Stimulated activated naive CD8-positive, alpha-beta T cell treated with anti-CD3 and anti-CD28 coated beads, Interleukin-15, amount 100 ng/mL, for 72 hours (primary cell): ENCODE data around the gene FZD10.

ENCODE experiments used
- ATAC-seq: fragments of 150-1000 bp; cut with Tn5 transposase; 2 replicates; pipeline ENCODE4 v1.10.0; 2021; ENCODE audit warnings: mild to moderate bottlenecking, moderate library complexity
- DNase-seq, 2 donors: peaks; one replicate each; pipeline ENCODE4 v3.0.0; 2021 to 2022
- H3K27ac Mint-ChIP-seq, 2 donors: one replicate each; pipeline ENCODE4 v1.8.0; 2022; ENCODE audit warnings: mild to moderate bottlenecking in 2 of 2, mixed read lengths in 2 of 2, moderate library complexity in 2 of 2
- H3K27me3 Mint-ChIP-seq: one replicate; pipeline ENCODE4 v1.8.0; 2022; ENCODE audit warnings: mixed read lengths
- H3K4me1 Mint-ChIP-seq: one replicate; pipeline ENCODE4 v1.8.0; 2022; ENCODE audit warnings: mild to moderate bottlenecking, mixed read lengths
- H3K4me3 Mint-ChIP-seq, 2 donors: one replicate each; pipeline ENCODE4 v1.8.0; 2022; ENCODE audit warnings: mild to moderate bottlenecking in 2 of 2, mixed read lengths in 2 of 2, moderate library complexity in 1 of 2
- H3K9me3 Mint-ChIP-seq, 2 donors: one replicate each; pipeline ENCODE4 v1.8.0; 2022; ENCODE audit warnings: mixed read lengths in 2 of 2

FZD10 gene

DNA sequence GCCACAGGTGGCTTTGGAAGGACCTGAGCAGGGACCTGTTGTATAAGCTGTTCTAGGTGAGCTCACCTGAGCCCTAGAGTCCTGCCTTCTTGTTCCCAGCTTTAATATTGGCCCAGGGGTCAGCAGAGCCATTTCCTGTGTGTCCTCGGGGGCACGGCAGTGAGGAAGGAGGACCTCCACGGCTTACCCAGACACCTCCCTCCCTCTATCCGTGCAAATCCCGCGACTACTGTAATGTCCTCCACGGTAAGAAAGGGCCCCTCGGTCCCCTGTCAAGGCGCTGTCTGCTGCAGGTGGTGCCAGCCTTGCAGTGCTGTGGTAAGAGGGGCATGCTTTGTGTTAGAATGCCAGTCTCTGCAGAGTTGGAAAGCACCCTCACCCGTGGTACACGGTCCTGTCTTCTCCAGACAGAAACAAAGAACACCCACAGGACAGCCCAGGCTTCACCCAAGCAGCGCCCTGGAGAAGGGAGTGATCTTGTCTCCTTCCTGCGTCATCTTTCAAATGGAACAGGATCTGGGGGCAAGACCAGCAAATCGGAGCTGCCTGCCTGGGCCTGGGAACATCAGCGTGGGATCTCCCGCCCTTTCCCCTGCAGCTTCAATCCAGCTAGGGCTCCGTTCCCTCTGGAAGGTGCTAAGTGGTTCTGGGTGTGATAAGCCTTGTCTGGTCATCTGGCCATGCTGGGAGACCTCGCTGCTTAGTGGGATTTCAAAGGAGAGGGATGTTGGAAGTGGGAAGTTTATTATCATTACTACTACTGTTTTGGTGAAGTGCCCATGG is 20.2 kb upstream of the FZD10 start:
- Mint-ChIP-seq H3K4me1 (no peaks in the 10 kb centered on the region), H3K9me3 (no peaks in the 10 kb centered on the region), H3K27me3 (peaks cover 30% of the 10 kb centered on the region), H3K4me3 (no peak overlapping the region), H3K27ac (no peak overlapping the region)
- DNase-seq (no peak), ATAC-seq (no peak)

DNA sequence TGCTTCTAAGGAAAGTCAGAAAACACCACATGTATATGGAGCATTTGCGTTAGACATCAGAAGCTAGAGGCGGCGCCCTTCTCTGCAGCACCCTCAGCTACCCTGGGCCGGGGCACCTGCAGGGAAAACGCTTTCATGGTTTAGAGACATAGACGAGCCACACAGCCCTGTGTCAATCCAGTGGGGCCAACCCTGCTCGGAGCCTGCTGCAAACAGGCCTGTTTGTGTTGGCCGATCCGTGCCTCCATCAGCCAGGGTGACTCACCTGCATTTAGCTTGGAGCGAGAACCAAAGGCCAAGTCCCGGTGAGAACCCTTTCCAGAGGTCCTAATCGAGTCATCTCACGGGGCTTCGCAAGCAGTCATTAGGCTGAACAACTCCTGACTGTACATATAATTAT is 19.5 kb upstream of the FZD10 start:
- H3K27me3 Mint-ChIP-seq: peaks cover 23% of the 10 kb centered on the region
- no peak for ATAC-seq
- H3K9me3 Mint-ChIP-seq: no peaks in the 10 kb centered on the region
- no peak overlapping the region for H3K27ac Mint-ChIP-seq
- no peak overlapping the region for H3K4me3 Mint-ChIP-seq
- DNase-seq: no peak
- no peaks in the 10 kb centered on the region for H3K4me1 Mint-ChIP-seq

DNA sequence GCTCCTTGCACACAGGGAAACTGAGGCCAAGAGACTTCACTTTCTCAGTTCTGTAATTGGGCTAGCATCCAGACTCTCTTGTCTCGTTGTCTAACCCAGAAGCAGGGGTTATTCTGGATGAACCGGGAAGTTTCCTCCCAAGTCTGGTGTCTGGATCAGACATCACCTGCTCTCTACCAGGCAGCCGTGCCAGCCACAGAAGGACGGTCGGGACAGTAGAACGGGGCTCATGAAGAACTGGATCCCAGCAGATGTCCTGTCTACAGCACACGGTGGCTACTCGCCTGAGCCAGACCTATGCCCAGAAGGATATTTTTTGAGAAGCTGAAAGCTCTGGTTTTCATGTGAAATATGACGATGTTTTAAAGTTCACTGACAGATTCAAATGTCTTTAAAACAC is 19.1 kb upstream of the FZD10 start:
- DNase-seq (no peak), ATAC-seq (no peak)
- Mint-ChIP-seq H3K27ac (no peak overlapping the region), H3K9me3 (no peaks in the 10 kb centered on the region), H3K4me1 (no peaks in the 10 kb centered on the region), H3K4me3 (no peak overlapping the region), H3K27me3 (peaks cover 22% of the 10 kb centered on the region)

DNA sequence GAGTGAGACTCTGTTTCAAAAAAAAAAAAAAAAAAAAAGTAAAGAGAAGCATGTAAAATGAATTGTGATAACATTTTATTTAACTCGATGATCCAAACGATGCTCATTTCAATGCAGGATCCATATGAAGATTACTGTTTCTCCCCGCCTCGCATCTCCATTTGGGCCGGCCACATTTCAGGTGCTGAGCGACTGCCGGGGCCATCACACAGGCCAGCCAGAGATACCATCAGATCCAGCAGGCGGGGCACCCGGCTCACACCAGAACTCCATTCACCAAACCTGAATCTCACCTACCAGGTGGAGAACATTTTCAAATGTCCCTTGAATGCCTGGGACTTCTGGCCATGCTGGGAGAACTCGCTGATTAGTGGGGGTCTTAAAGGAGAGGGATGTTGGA is 18.0 kb upstream of the FZD10 start:
- no peak overlapping the region for H3K27ac Mint-ChIP-seq
- H3K4me3 Mint-ChIP-seq: no peak overlapping the region
- H3K27me3 Mint-ChIP-seq: peaks cover 22% of the 10 kb centered on the region
- H3K9me3 Mint-ChIP-seq: no peaks in the 10 kb centered on the region
- no peaks in the 10 kb centered on the region for H3K4me1 Mint-ChIP-seq
- DNase-seq (no peak), ATAC-seq (no peak)

DNA sequence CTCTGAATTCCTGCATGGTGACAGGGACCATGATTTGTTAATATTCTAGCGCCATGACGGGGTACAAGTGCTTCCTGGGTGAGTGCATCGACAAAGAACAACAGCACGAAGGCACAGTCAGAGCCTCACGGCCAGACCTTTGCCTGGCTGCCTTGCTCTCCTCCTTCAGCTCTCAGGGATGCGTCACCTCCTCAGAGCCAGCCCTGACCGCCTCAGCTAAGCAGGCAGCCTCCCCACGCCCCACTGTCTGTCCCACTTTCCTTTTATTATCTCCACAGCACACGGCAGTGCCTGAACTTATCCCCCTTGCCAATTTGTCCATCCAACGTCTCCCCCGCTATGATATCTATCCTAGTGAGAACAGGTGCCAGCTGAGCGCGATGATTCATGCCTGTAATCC is 16.5 kb upstream of the FZD10 start:
- H3K27ac Mint-ChIP-seq: no peak overlapping the region
- H3K4me3 Mint-ChIP-seq: no peak overlapping the region
- no peak for DNase-seq
- peaks cover 22% of the 10 kb centered on the region for H3K27me3 Mint-ChIP-seq
- H3K4me1 Mint-ChIP-seq: no peaks in the 10 kb centered on the region
- no peak for ATAC-seq
- no peaks in the 10 kb centered on the region for H3K9me3 Mint-ChIP-seq

DNA sequence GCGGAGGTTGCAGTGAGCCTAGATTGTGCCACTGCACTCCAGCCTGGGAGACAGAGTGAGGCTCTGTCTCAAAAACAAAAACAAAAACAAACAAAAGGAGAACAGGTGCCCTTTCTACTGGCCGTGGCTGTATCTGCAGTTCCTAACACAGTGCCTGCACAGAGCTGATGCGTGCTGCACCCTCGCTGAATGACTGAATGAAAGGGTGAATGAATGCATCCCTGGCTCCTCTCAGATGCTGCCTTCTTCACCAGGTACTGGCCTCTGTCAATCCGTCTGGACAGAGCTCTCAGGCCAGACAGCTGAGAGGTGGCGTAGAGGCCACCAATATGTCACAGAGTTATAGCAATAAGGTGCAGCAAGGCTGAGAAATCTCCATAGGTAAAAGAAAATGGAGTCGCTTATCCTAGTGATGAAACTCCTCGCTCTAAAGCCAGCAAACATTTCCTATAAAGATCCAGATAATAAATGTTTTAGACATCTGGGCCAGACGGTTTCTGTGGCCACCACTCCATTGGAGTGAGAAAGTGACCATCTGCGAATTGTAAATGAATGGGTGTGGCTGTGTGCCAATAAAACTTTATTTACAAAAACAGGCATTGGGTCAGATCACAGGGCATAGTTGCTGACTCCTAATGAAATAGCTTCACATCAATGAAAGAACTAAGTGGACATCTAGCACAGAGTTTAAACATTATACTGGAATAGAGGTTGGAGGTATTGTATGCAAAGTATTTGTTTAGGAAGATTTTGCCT is 15.9 kb upstream of the FZD10 start:
- no peaks in the 10 kb centered on the region for H3K4me1 Mint-ChIP-seq
- H3K4me3 Mint-ChIP-seq: no peak overlapping the region
- no peak for ATAC-seq
- H3K27ac Mint-ChIP-seq: no peak overlapping the region
- H3K27me3 Mint-ChIP-seq: peaks cover 23% of the 10 kb centered on the region
- DNase-seq: no peak
- no peaks in the 10 kb centered on the region for H3K9me3 Mint-ChIP-seq

DNA sequence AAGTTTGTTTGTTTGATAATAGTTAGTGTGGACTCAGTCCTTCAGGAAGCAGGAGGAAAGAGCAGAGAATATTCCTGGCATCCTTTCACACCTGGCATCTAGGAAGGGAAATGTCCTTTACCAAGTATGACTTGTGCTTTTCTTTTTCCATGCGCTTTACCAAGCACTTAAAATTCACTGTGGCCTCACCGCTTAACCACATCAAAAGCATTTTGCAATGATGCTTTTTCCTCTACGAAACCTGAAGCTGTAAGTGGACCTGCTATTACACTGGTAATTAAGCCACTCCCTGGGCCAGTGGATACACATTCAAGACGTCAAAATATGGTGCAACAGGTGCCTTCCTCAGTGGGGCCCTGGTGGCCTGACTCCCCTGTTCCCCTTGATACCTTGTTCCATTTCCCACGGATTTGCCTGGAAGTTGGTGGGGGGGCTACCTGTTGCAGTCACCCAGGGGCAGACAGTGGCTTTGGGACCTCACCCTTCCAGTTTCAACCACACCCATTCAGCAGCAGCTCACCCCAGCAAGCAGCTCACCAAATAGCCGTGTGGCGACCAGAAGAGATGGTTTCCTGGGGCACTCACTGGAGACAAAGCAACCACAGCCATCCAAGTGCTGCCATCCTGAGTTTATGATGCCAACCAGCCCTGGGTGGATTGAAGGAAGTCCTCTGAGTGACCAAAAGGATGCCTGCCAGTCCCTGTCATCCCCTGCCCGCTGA is 14.2 kb upstream of the FZD10 start:
- no peak for ATAC-seq
- no peak overlapping the region for H3K27ac Mint-ChIP-seq
- peaks cover 17% of the 10 kb centered on the region for H3K27me3 Mint-ChIP-seq
- H3K4me3 Mint-ChIP-seq: no peak overlapping the region
- DNase-seq: no peak
- no peaks in the 10 kb centered on the region for H3K9me3 Mint-ChIP-seq
- no peaks in the 10 kb centered on the region for H3K4me1 Mint-ChIP-seq

DNA sequence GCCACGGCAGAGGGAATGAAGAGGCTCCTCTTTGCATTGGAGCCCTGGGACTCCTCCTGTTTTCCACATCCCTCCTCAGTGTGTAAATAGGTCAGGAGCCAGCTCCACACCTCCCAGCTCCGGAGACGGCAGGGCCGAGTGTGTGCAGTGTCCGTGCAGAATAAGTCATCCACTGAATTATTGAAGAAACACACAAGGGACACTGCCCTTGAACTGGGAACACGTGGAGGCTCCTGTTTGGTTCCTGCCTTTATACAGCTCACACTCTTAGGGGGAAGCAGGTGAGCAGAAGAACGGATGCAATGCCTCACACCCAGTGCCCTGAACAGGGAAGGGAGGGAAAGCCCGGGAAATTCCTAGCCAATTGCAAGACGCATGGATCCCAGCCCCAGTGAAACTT is 10.4 kb upstream of the FZD10 start:
- no peak for ATAC-seq
- H3K27ac Mint-ChIP-seq: no peak overlapping the region
- H3K9me3 Mint-ChIP-seq: no peaks in the 10 kb centered on the region
- DNase-seq: no peak
- peaks cover 10% of the 10 kb centered on the region for H3K27me3 Mint-ChIP-seq
- no peaks in the 10 kb centered on the region for H3K4me1 Mint-ChIP-seq
- H3K4me3 Mint-ChIP-seq: no peak overlapping the region

DNA sequence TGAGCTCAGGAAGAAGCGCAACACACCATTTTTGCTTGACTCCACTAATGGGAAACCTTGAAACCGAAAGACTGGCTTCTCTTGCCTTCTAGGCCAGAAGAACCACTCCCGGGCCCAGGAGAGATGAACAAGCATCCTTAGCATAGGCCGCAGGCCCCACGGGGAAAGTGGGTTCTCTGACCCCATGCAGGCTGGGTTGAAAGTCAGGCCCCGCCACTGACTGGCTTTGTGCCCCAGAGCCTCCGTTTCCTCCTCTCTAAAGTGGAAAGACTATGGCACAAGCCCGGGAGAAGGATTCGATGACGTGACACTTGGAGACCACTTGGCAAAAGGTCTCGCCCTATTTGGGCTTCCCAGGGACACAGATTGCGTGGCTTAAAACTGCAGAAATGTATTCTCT is 9.9 kb upstream of the FZD10 start:
- Mint-ChIP-seq H3K9me3 (no peaks in the 10 kb centered on the region), H3K27me3 (peaks cover 10% of the 10 kb centered on the region), H3K4me1 (no peaks in the 10 kb centered on the region), H3K4me3 (no peak overlapping the region), H3K27ac (no peak overlapping the region)
- DNase-seq (no peak), ATAC-seq (no peak)

DNA sequence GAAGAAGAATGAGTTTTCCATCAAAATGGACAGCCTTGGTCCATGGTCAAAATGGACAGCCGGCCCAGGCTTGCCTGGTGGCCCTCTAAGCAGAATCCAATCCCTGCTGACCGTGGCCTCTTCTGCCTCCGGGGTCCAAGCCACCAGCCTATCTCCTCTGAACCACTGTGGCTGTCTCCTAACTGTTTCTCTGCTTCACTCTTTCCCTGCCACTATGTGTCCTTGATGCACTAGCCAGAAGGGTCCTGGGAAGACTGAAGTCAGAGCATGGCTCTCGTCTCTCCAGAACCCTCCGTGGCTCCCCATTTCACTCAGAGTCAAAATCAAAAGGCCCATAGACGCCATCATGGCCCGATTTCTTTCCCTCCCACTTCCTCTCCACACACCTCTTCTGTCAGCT is 8.5 kb upstream of the FZD10 start:
- H3K27me3 Mint-ChIP-seq: peaks cover 10% of the 10 kb centered on the region
- no peaks in the 10 kb centered on the region for H3K9me3 Mint-ChIP-seq
- no peak overlapping the region for H3K4me3 Mint-ChIP-seq
- ATAC-seq: no peak
- DNase-seq: no peak
- H3K27ac Mint-ChIP-seq: no peak overlapping the region
- no peaks in the 10 kb centered on the region for H3K4me1 Mint-ChIP-seq

DNA sequence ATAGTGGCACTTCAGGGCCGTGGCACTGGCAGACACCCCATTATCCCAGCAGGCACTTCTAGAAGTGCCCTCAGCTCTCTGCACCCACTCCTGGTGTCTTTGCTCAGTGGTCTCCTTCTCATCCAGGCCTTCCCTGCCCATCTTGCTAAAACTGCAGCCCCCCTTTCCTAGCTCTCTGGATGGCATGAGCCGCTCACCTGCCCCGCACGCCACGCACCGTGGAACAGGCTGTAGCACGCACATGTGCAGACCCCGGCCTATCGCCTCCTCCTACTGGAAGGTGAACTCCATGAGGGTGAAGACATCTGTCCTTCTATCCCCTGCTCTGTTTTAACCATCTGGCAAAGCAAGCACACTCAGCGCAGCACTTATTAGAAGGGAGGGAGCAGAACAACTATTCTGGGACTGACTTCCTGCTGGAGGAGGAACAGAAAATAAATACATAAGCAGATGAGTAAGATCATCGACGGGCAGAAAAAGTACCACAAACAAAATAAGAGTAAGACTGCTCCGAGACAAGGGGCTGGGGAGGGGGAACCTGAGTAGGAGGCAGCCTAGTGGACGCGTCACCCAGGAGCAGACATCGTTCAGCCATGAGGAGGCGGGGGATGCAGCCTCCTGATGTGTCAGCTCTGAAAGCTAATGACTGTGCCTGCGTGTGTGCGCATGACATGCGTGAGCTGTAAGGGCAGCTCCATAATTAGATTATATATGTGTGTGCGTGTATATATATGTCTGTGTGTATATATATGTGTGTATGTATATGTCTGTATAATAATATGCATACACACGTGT is 7.8 kb upstream of the FZD10 start:
- H3K27me3 Mint-ChIP-seq: peaks cover 10% of the 10 kb centered on the region
- H3K4me1 Mint-ChIP-seq: no peaks in the 10 kb centered on the region
- ATAC-seq (no peak), DNase-seq (no peak)
- no peaks in the 10 kb centered on the region for H3K9me3 Mint-ChIP-seq
- H3K4me3 Mint-ChIP-seq: no peak overlapping the region
- no peak overlapping the region for H3K27ac Mint-ChIP-seq

DNA sequence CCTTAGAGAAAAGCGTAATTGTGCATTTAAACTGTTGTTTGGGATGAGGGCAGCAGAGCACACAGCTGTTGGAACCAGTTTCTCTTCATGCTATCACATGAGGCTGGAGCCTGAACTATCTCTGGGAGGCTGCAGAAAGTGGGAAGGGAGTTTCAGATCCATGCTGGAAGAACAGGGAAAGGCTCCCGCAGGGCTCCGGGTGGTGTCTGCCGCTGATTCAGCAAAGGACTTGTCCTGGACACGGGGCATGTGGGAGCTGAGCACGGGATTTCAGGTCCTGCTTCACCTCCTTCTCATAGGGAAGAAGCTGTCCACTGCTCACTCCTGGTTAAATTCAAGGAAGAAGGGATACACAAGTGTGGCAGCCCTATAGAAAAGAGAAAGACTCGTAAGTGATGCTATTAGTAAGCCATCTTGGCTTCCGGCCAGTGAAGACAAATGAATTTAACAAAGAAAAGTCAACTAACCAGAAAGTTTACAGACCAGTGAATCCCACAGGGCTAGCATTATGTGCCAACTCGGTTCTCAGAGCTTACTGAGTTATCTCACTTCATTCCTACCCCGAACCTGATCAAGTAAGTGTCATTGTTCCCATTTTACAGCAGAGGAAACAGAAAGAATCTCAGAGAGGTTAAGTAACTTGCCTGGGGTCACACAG is 6.7 kb upstream of the FZD10 start:
- no peak for ATAC-seq
- H3K4me3 Mint-ChIP-seq: no peak overlapping the region
- H3K4me1 Mint-ChIP-seq: peaks cover 5% of the 10 kb centered on the region
- H3K27ac Mint-ChIP-seq: peak overlapping the region in 1 of 2 donors; percentile 19
- H3K9me3 Mint-ChIP-seq: no peaks in the 10 kb centered on the region
- peaks cover 10% of the 10 kb centered on the region for H3K27me3 Mint-ChIP-seq
- no peak for DNase-seq

DNA sequence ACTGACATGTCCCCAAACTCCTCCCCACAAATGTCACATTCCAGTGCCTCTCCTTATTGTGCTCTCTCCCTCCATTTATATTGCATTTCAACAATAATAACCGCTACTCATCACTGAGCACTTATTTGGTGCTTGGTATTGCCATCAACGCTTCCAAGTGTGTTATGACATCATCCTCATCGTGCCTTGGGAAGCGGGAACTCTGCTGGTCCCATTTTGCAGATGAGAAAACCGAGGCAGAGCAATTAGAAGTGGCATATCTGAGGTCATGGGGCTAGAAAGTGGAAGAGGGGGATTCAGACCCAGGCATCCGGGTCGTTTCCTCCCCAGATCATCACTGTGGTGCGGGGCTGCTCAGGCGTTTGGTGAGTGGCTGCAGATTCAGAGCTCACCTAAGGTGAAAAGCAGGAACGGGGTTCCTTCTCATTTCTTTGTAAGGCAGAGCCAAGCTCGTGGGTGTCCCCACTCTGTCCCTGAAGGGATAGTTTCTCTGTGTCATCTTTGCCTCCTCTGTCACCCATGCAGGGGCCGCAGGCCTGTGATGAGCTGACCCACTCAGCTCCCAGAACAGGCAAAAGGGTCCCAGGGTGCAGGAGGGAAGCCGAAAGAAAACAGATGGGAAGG is 5.5 kb upstream of the FZD10 start:
- ATAC-seq: no peak
- DNase-seq: no peak
- H3K9me3 Mint-ChIP-seq: no peaks in the 10 kb centered on the region
- H3K4me3 Mint-ChIP-seq: no peak overlapping the region
- H3K4me1 Mint-ChIP-seq: peaks cover 14% of the 10 kb centered on the region
- peaks cover 2% of the 10 kb centered on the region for H3K27me3 Mint-ChIP-seq
- no peak overlapping the region for H3K27ac Mint-ChIP-seq

DNA sequence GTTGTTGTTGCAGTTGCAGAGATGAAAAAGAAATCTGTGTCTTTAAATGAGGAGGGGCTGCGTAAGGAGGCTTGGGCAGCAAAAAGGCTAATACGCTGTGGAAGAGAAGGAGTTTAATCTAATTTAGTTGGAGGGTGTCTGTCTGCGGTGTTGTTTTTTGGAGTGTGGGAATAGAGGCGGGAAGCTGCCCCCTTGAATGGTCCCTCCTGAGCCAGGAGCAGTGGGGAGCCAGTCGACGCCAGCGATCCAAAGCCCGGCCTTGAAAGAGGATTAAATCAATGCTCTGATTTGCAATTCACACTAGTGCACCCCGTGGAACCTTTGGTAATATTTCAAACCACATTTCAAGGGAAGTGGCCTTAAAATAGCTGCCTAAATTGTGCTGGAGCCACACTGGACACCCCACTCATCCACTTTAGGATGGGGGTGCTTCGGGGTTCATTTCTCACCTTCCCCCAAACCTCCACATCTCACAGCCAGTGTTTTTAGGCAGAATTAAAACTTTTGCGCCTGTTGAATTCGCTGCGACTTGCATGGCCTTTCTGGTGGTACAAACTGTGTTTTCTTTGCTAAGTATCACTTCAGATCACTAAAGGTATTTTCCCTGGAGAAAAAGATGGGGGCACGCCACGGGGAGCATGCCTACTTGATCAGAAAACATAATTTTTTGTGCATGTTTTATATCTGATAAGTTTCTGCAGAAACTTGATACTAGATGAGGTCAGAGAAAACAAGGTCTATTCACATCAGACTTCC is 4.1 kb upstream of the FZD10 start:
- H3K9me3 Mint-ChIP-seq: no peaks in the 10 kb centered on the region
- H3K4me3 Mint-ChIP-seq: no peak overlapping the region
- H3K27me3 Mint-ChIP-seq: peaks cover 5% of the 10 kb centered on the region
- no peak overlapping the region for H3K27ac Mint-ChIP-seq
- DNase-seq: no peak
- no peak for ATAC-seq
- peaks cover 18% of the 10 kb centered on the region for H3K4me1 Mint-ChIP-seq
